ENCODE results near the gene GJA4.

DNA sequence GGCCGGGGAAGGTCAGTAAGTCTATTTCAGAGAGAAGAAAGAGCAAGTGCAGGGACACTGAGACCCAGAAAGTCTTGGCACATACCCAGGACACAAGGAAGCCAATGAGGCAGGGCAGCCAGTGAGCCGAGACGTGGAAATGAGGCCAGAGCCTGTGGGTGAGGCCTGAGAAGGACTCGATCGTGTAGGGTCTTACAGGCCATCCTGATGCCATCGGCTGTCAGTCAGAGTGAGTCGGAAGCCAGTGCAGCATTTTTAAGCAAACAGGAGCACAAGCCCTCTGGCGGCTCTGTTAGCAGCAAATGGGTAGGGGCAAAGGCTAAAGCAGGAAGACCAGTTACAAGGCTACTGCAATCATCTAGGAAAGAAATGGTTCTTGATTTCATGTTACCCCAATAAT, 17.8 kb upstream of the GJA4 start:
- TF ChIP-seq, protein P1, sequence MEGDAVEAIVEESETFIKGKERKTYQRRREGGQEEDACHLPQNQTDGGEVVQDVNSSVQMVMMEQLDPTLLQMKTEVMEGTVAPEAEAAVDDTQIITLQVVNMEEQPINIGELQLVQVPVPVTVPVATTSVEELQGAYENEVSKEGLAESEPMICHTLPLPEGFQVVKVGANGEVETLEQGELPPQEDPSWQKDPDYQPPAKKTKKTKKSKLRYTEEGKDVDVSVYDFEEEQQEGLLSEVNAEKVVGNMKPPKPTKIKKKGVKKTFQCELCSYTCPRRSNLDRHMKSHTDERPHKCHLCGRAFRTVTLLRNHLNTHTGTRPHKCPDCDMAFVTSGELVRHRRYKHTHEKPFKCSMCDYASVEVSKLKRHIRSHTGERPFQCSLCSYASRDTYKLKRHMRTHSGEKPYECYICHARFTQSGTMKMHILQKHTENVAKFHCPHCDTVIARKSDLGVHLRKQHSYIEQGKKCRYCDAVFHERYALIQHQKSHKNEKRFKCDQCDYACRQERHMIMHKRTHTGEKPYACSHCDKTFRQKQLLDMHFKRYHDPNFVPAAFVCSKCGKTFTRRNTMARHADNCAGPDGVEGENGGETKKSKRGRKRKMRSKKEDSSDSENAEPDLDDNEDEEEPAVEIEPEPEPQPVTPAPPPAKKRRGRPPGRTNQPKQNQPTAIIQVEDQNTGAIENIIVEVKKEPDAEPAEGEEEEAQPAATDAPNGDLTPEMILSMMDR (IDR thresholded peaks at IDR 0.05), result no peak
- TF ChIP-seq POLR2A (IDR thresholded peaks at IDR 0.05), result no peak
